Heart right ventricle (tissue), 16 donors: Measurements from ENCODE around the gene SLC6A6. TPM values are rescaled to one million over a fixed set of nuclear protein-coding genes. Genes with fewer than 3 reads are reported as not detected.

Experiments used
- ATAC-seq, 8 donors: fragments of 200-7000 bp; cut with Tn5 transposase; one replicate each; pipeline ENCODE4 v1.9.1; 2020; ENCODE audit warnings: mild to moderate bottlenecking in 8 of 8, moderate library complexity in 8 of 8, moderate number of reproducible peaks in 1 of 8
- DNase-seq, 2 donors: peaks; one replicate each; pipeline ENCODE4 v3.0.0-alpha.2; 2020
- H3K27ac ChIP-seq, 10 donors: fragments of 200-600 bp; sonication (generic) in 2 of 10; one replicate each; pipeline versions ENCODE4 v1.5.0 to v1.8.0; 2020 to 2022; ENCODE audit warnings: mild to moderate bottlenecking in 3 of 10
- H3K27me3 ChIP-seq, 7 donors: fragments of 200-600 bp; one replicate each; pipeline ENCODE4 v1.8.0; 2021 to 2022; ENCODE audit warnings: mild to moderate bottlenecking in 2 of 7
- H3K36me3 ChIP-seq, 9 donors: fragments of 200-600 bp; sonication (generic) in 1 of 9; one replicate each; pipeline versions ENCODE4 v1.5.0 to v1.8.0; 2020 to 2022; ENCODE audit warnings: mild to moderate bottlenecking in 2 of 9
- H3K4me1 ChIP-seq, 9 donors: fragments of 200-600 bp; sonication (generic) in 1 of 9; one replicate each; pipeline versions ENCODE4 v1.5.0 to v1.8.0; 2020 to 2022; ENCODE audit warnings: mild to moderate bottlenecking in 4 of 9
- H3K4me3 ChIP-seq, 10 donors: fragments of 200-600 bp; sonication (generic) in 2 of 10; one replicate each; pipeline versions ENCODE4 v1.5.0 to v1.8.0; 2020 to 2022; ENCODE audit warnings: mild to moderate bottlenecking in 7 of 10, moderate library complexity in 2 of 10
- H3K9me3 ChIP-seq, 11 donors: fragments of 200-600 bp in 10 of 11; sonication (generic) in 2 of 11; one replicate each; pipeline versions ENCODE4 v1.5.0 to v1.8.0; 2013 to 2022; ENCODE audit warnings: mild to moderate bottlenecking in 2 of 11, control low read depth in 1 of 11, moderate library complexity in 1 of 11
- CTCF ChIP-seq, 9 donors: fragments of 200-600 bp; sonication (generic) in 2 of 9; IDR thresholded peaks; one replicate each; pipeline versions ENCODE4 v1.5.0 to v1.8.0; 2021 to 2022; ENCODE audit warnings: antibody characterized with exemption in 9 of 9, mild to moderate bottlenecking in 5 of 9, moderate library complexity in 1 of 9
- WGBS, 2 donors: extraction: QIAGEN DNeasy Blood & Tissue Kit; methylation state at CpG; one replicate each; pipeline ENCODE4 v1.1.7; 2013; ENCODE audit warnings: inconsistent platforms in 1 of 2; 5-methylcytosine and 5-hydroxymethylcytosine counted together
- intact Hi-C, 10 donors: fragments of 100-400 bp; cut with DNase I; formaldehyde crosslinking; loops; one replicate each; pipeline versions ENCODE4 v1.11.1 to v1.14.2; 2022
- polyA plus RNA-seq, 2 donors: library from polyadenylated mRNA; stranded (reverse); fragments of 200-250 nt; gene quantifications; one replicate each; pipeline ENCODE4 v1.2.3, GENCODE V29; 2013
- total RNA-seq, 10 donors: library from RNA; stranded (reverse); fragmentation: NEBNext Ultra II Directional in 3 of 10; extraction: Animal tissue kit (Norgen Biotek cat#: 25700) in 3 of 10; gene quantifications; one replicate each; pipeline versions ENCODE4 v1.2.1 to v1.2.4, GENCODE V29; 2021 to 2023
- donor health status: Arrhythmogenic right ventricular cardiomyopathy.
- donor health status: ischemic (EF 13 %, LVEDD 7.1; RV severe dilation, severe dysfunction).
- donor health status: healthy with polysubstance abuse.
- donor health status: DM: no; HTN: yes; CAD: no.
- donor health status: DM: no; HTN: no; CAD: no.
- donor health status: ischemic (EF 25% LVEDD 6.9; RV normal size, moderate dysfunction).
- donor health status: ischemic (EF 25% LVEDD 5.7; RV mildly dilated, moderate dysfunction).
- donor health status: healthy.
- donor health status: DM: yes; HTN: yes; CAD: no.
- donor health status: Ischemic cardiomyopathy.
- donor health status: ischemic (EF 35%, LVEDD 5.7; RV mildly dilated, moderate dysfunction).
- donor health status: nonischemic (EF 11% LVEDD 7.7; RV severe dilation, severe dysfunction).
- donor health status: DM: yes; HTN: yes; CAD: no.
- donor health status: PGD.
- donor health status: ischemic (EF 29% LVEDD 5.4; RV normal size, mild dysfunction).
- donor health status: nonischemic (EF 23%, LVEDD 6.1; RV moderate dilation, normal function).

Gene SLC6A6
- total and polyA plus RNA-seq, 12 donors = 7.7 to 68.7 (median 44.0) TPM

GRCh38 chr3:14519406-14519805 lies 117.0 kb downstream of the SLC6A6 start:
- Histone ChIP-seq H3K4me1 (peaks cover 12 to 62% (median 27%) of the 10 kb centered on the region in 9 donors), H3K27me3 (peaks cover 0 to 3% (median 0%) of the 10 kb centered on the region in 7 donors), H3K4me3 (no peak overlapping the region), H3K36me3 (peaks cover 0 to 58% (median 6%) of the 10 kb centered on the region in 9 donors), H3K27ac (peak overlapping the region in 5 of 10 donors; percentile 20 to 96 (median 69)), H3K9me3 (no peaks in the 10 kb centered on the region)
- WGBS, 2 donors = 77 to 80% methylated on average over 1 of the region's 1 CpG
- ATAC-seq (no peak), DNase-seq (no peak)
- no peak for TF ChIP-seq CTCF (IDR thresholded peaks at IDR 0.05)
- intact Hi-C loops = no loop called here

- intact Hi-C loops = no loop called here
- H3K27ac ChIP-seq = peak overlapping the region in 5 of 10 donors; percentile 90 to 96 (median 92)
- ATAC-seq (no peak), DNase-seq (no peak)
- TF ChIP-seq CTCF (IDR thresholded peaks at IDR 0.05) = no peak
- WGBS, 2 donors = 87 to 90% methylated on average over 15 of the region's 15 CpGs
- peaks cover 17 to 69% (median 34%) of the 10 kb centered on the region in 9 donors for H3K4me1 ChIP-seq
- H3K4me3 ChIP-seq = no peak overlapping the region
- H3K36me3 ChIP-seq = peaks cover 0 to 51% (median 0%) of the 10 kb centered on the region in 9 donors
- H3K9me3 ChIP-seq = no peaks in the 10 kb centered on the region
- H3K27me3 ChIP-seq = peaks cover 0 to 3% (median 0%) of the 10 kb centered on the region in 7 donors
Observed at GRCh38 chr3:14520149-14520548, 117.7 kb downstream of the SLC6A6 start.

- DNase-seq = no peak
- Histone ChIP-seq H3K27me3 (peaks cover 0 to 3% (median 0%) of the 10 kb centered on the region in 7 donors), H3K4me1 (peaks cover 22 to 78% (median 43%) of the 10 kb centered on the region in 9 donors), H3K9me3 (no peaks in the 10 kb centered on the region), H3K36me3 (peaks cover 0 to 43% (median 0%) of the 10 kb centered on the region in 9 donors), H3K4me3 (no peak overlapping the region), H3K27ac (peak overlapping the region in 8 of 10 donors; percentile 56 to 96 (median 90))
- TF ChIP-seq CTCF (IDR thresholded peaks at IDR 0.05) = no peak
- intact Hi-C loops = no loop called here
- ATAC-seq = no peak
- 80 to 85% methylated on average over 8 of the region's 8 CpGs for WGBS, 2 donors
Observed at GRCh38 chr3:14520967-14521366, 118.6 kb downstream of the SLC6A6 start.

- TF ChIP-seq CTCF (IDR thresholded peaks at IDR 0.05) = no peak
- H3K4me3 ChIP-seq = no peak overlapping the region
- peak overlapping the region; percentile 56 to 96 (median 85) for H3K27ac ChIP-seq
- intact Hi-C loops = loop anchor here in 2 of 10 donors (2.0 kb wide), 2 partner anchors 17 to 19 kb away; partner anchors contain the start of gene GRIP2 (in 1 of the 2)
- ATAC-seq (peak in 2 of 8 donors; percentile 7 to 18), DNase-seq (no peak)
- H3K4me1 ChIP-seq = peaks cover 25 to 84% (median 49%) of the 10 kb centered on the region in 9 donors
- H3K9me3 ChIP-seq = no peaks in the 10 kb centered on the region
- H3K27me3 ChIP-seq = peaks cover 0 to 3% (median 0%) of the 10 kb centered on the region in 7 donors
- peaks cover 0 to 36% (median 0%) of the 10 kb centered on the region in 9 donors for H3K36me3 ChIP-seq
- WGBS, 2 donors = 60 to 66% methylated on average over 12 of the region's 12 CpGs
Observed at GRCh38 chr3:14521611-14522010, 119.2 kb downstream of the SLC6A6 start.
